ENCODE results near the gene ITGA2B. TPM values are rescaled to one million over a fixed set of nuclear protein-coding genes. Genes with fewer than 3 reads are reported as not detected.
A peak's percentile ranks its signal among the peaks of the same experiment; 100 is the strongest.

ITGA2B gene
- total and polyA plus RNA-seq, 2 experiments from 2014 or later: not detected

GRCh38 chr17:44400226-44400847, 10.9 kb upstream of the ITGA2B start:
- H3K79me2 ChIP-seq (ENCODE audit: insufficient read depth): no peaks in the 10 kb centered on the region
- TF ChIP-seq EZH2phosphoT487 (IDR thresholded peaks at IDR 0.05; ENCODE audit: insufficient read depth, low read depth) (no peak), EZH2 (IDR thresholded peaks at IDR 0.05; ENCODE audit: insufficient read depth, poor library complexity, severe bottlenecking) (no peak)
- no peak overlapping the region for H3K9ac ChIP-seq
- H2AFZ ChIP-seq: no peak overlapping the region
- no peak overlapping the region for H3K4me3 ChIP-seq
- in situ Hi-C loops (cut with MboI): no loop called here
- 94 to 100% methylated on average over 3 of the region's 3 CpGs for WGBS, 2 experiments (ENCODE audit: low coverage in 1 of 2, low lambda C conversion rate in 2 of 2, missing lambda C conversion rate in 2 of 2)
- no peaks in the 10 kb centered on the region for H3K27me3 ChIP-seq (replicated peaks; ENCODE audit: insufficient read depth)
- H4K20me1 ChIP-seq (ENCODE audit: insufficient read depth): no peaks in the 10 kb centered on the region
- H3K27ac ChIP-seq: no peak overlapping the region
- H3K9me3 ChIP-seq (ENCODE audit: low read depth): no peaks in the 10 kb centered on the region
- DNase-seq: peak; percentile 49
- H3K36me3 ChIP-seq (ENCODE audit: low read depth): peaks cover 18% of the 10 kb centered on the region
- H3K4me2 ChIP-seq (ENCODE audit: unreplicated experiment): no peak overlapping the region
- H3K4me1 ChIP-seq (ENCODE audit: insufficient read depth): no peaks in the 10 kb centered on the region
- no peaks in the 10 kb centered on the region for H3K9me2 ChIP-seq (ENCODE audit: insufficient read depth)
- H3F3A ChIP-seq (ENCODE audit: insufficient read depth): peaks cover 5% of the 10 kb centered on the region; the same call in 1 of the 2 replicates

GRCh38 chr17:44398692-44399691, 9.5 kb upstream of the ITGA2B start:
- Histone ChIP-seq H3K4me1 (ENCODE audit: insufficient read depth) (no peaks in the 10 kb centered on the region), H3K79me2 (ENCODE audit: insufficient read depth) (no peaks in the 10 kb centered on the region), H3K27ac (no peak overlapping the region), H3K4me2 (ENCODE audit: unreplicated experiment) (no peak overlapping the region), H3K4me3 (no peak overlapping the region), H3K9me2 (ENCODE audit: insufficient read depth) (no peaks in the 10 kb centered on the region), H3K36me3 (ENCODE audit: low read depth) (peaks cover 13% of the 10 kb centered on the region; the same call in 1 of the 2 replicates), H3F3A (ENCODE audit: insufficient read depth) (peaks cover 5% of the 10 kb centered on the region; the same call in 1 of the 2 replicates), H3K9me3 (ENCODE audit: low read depth) (no peaks in the 10 kb centered on the region), H4K20me1 (ENCODE audit: insufficient read depth) (no peaks in the 10 kb centered on the region), H3K27me3 (replicated peaks; ENCODE audit: insufficient read depth) (no peaks in the 10 kb centered on the region), H2AFZ (no peak overlapping the region), H3K9ac (no peak overlapping the region)
- DNase-seq: no peak
- 95 to 96% methylated on average over 40 to 41 of the region's 41 CpGs for WGBS, 2 experiments (ENCODE audit: low coverage in 1 of 2, low lambda C conversion rate in 2 of 2, missing lambda C conversion rate in 2 of 2)
- no peak for TF ChIP-seq EZH2 (IDR thresholded peaks at IDR 0.05; ENCODE audit: insufficient read depth, poor library complexity, severe bottlenecking)
- no peak for TF ChIP-seq EZH2phosphoT487 (IDR thresholded peaks at IDR 0.05; ENCODE audit: insufficient read depth, low read depth)
- in situ Hi-C loops (cut with MboI): no loop called here

GRCh38 chr17:44397479-44398440, 8.3 kb upstream of the ITGA2B start:
- no peak overlapping the region for H3K9ac ChIP-seq
- H2AFZ ChIP-seq: no peak overlapping the region
- no peak for DNase-seq
- H3K4me2 ChIP-seq (ENCODE audit: unreplicated experiment): no peak overlapping the region
- H3K4me1 ChIP-seq (ENCODE audit: insufficient read depth): no peaks in the 10 kb centered on the region
- peaks cover 5% of the 10 kb centered on the region; the same call in 1 of the 2 replicates for H3F3A ChIP-seq (ENCODE audit: insufficient read depth)
- no peaks in the 10 kb centered on the region for H3K27me3 ChIP-seq (replicated peaks; ENCODE audit: insufficient read depth)
- no peaks in the 10 kb centered on the region for H3K9me2 ChIP-seq (ENCODE audit: insufficient read depth)
- H3K79me2 ChIP-seq (ENCODE audit: insufficient read depth): no peaks in the 10 kb centered on the region
- in situ Hi-C loops (cut with MboI): no loop called here
- no peak overlapping the region for H3K4me3 ChIP-seq
- H3K36me3 ChIP-seq (ENCODE audit: low read depth): peaks cover 13% of the 10 kb centered on the region; the same call in 1 of the 2 replicates
- no peak for TF ChIP-seq EZH2phosphoT487 (IDR thresholded peaks at IDR 0.05; ENCODE audit: insufficient read depth, low read depth)
- TF ChIP-seq EZH2 (IDR thresholded peaks at IDR 0.05; ENCODE audit: insufficient read depth, poor library complexity, severe bottlenecking): no peak
- H3K9me3 ChIP-seq (ENCODE audit: low read depth): no peaks in the 10 kb centered on the region
- no peak overlapping the region for H3K27ac ChIP-seq
- no peaks in the 10 kb centered on the region for H4K20me1 ChIP-seq (ENCODE audit: insufficient read depth)
- WGBS, 2 experiments (ENCODE audit: low coverage in 1 of 2, low lambda C conversion rate in 2 of 2, missing lambda C conversion rate in 2 of 2): 80 to 83% methylated on average over 7 to 8 of the region's 8 CpGs

GRCh38 chr17:44396946-44397345, 7.5 kb upstream of the ITGA2B start:
- Histone ChIP-seq H4K20me1 (ENCODE audit: insufficient read depth) (no peaks in the 10 kb centered on the region), H3K9me3 (ENCODE audit: low read depth) (no peaks in the 10 kb centered on the region), H3F3A (ENCODE audit: insufficient read depth) (no peaks in the 10 kb centered on the region), H3K4me1 (ENCODE audit: insufficient read depth) (no peaks in the 10 kb centered on the region), H2AFZ (no peak overlapping the region), H3K4me2 (ENCODE audit: unreplicated experiment) (no peak overlapping the region), H3K4me3 (no peak overlapping the region), H3K79me2 (ENCODE audit: insufficient read depth) (no peaks in the 10 kb centered on the region), H3K36me3 (ENCODE audit: low read depth) (peaks cover 7% of the 10 kb centered on the region; the same call in 1 of the 2 replicates), H3K27ac (no peak overlapping the region), H3K9me2 (ENCODE audit: insufficient read depth) (no peaks in the 10 kb centered on the region), H3K9ac (no peak overlapping the region), H3K27me3 (replicated peaks; ENCODE audit: insufficient read depth) (no peaks in the 10 kb centered on the region)
- no peak for TF ChIP-seq EZH2 (IDR thresholded peaks at IDR 0.05; ENCODE audit: insufficient read depth, poor library complexity, severe bottlenecking)
- TF ChIP-seq EZH2phosphoT487 (IDR thresholded peaks at IDR 0.05; ENCODE audit: insufficient read depth, low read depth): no peak
- no peak for DNase-seq
- in situ Hi-C loops (cut with MboI): no loop called here
- WGBS, 2 experiments (ENCODE audit: low coverage in 1 of 2, low lambda C conversion rate in 2 of 2, missing lambda C conversion rate in 2 of 2): 98 to 100% methylated on average over 5 of the region's 5 CpGs

All from GM23248 (cell line).